ENCODE results near the gene APEX1.
A peak's percentile ranks its signal among the peaks of the same experiment; 100 is the strongest.

The APEX1 gene

DNA sequence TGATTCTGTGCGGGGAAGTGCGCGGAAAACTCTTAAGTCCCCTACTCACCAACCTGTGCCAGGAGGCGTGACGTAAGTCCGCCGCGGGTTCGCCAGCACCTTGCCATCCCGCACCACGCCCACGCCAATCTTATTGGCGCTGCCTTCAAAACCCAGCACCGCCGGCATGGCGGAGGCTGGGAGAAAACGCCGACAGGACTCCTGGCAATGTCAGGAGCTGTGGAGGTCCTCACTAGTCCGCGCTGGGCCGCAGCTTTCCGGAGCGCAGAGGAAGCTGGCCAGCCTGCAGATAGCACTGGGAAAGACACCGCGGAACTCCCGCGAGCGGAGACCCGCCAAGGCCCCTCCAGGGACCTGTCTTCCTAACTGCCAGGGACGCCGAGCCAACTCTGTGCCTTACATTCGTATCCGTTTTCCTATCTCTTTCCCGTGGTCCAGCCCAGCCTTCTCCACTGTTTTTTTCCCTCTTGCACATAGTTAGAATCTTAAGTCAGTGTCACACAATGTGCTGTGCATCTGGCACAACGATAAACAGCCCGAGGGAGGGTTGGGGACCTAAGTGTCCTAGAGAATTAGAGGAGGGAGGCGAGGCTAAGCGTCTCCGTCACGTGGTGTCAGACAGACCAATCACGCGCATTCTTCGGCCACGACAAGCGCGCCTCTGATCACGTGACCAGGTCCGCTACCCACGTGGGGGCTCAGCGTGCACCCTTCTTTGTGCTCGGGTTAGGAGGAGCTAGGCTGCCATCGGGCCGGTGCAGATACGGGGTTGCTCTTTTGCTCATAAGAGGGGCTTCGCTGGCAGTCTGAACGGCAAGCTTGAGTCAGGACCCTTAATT is at the start of gene APEX1, which contains the start of gene OSGEP:
Gene APEX1, plus strand, starts transcription at position 711 of the 839 bp plus-strand sequence. CDS start 420 bp downstream, outside the sequence.
Gene OSGEP, minus strand, starts transcription at position 297 of the 839 bp plus-strand sequence. Its CDS starts 129 bp downstream, at position 168.
- H3K27ac ChIP-seq: peak within 1 kb of the TSS; percentile 98
- ChIA-PET POLR2A (ENCODE audit: low non-redundant PET) (interaction anchor here (1.1 to 2.2 kb wide), 3 partner anchors 15 to 111 kb away, joined by 3 to 9 read pairs (median 5); partner anchors contain the start of genes PARP2, PNP and TEP1), CTCF (interaction anchor here (0.6 to 1.3 kb wide), 2 partner anchors 168 to 517 kb away, joined by 4 read pairs; no protein-coding TSS in a partner anchor)
- TF ChIP-seq CTCF (conservative IDR thresholded peaks at IDR 0.05; ENCODE audit: low read depth): no peak
- peak; percentile 99 for DNase-seq (ENCODE audit: low spot score)

GRCh38 chr14:20409226-20409625 is 45.8 kb upstream of the APEX1 start:
- DNase-seq (ENCODE audit: low spot score): no peak
- no peak overlapping the region for H3K27ac ChIP-seq
- no peak for TF ChIP-seq CTCF (conservative IDR thresholded peaks at IDR 0.05; ENCODE audit: low read depth)
- ChIA-PET POLR2A (ENCODE audit: low non-redundant PET) (no interaction called here), CTCF (no interaction called here)

DNA sequence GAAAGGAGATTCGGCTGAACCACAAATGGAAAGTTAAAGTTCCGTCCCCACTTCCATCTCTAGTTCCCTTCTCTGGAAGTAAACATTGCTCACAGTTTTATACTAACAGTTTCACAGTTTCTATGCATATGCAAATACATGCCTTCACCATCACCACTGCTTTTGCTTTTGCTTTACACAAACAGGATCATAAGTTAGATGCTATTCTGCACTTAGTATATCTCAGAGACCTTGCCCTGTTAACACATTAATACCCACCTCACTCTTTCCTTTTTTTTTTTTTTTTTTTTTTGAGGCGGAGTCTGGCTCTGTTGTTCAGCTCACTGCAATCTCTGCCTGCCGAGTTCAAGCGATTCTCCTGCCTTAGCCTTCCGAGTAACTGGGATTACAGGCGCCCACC is 42.6 kb upstream of the APEX1 start:
- TF ChIP-seq CTCF (conservative IDR thresholded peaks at IDR 0.05; ENCODE audit: low read depth): no peak
- CTCF ChIA-PET: interaction anchor here (0.6 kb wide), 1 partner anchor 9 kb away, joined by 7 read pairs; no protein-coding TSS in a partner anchor
- POLR2A ChIA-PET (ENCODE audit: low non-redundant PET): interaction anchor here (1.3 to 1.8 kb wide), 3 partner anchors 11 to 49 kb away, joined by 3 to 9 read pairs (median 6); partner anchors contain the start of genes APEX1, OSGEP and PIP4P1
- DNase-seq (ENCODE audit: low spot score): no peak
- peak overlapping the region; percentile 96 for H3K27ac ChIP-seq

GRCh38 chr14:20412876-20413743 is 41.9 kb upstream of the APEX1 start, which contains the start of gene TEP1:
TEP1 (minus strand) TSS chr14:20413501; CDS start chr14:20408439, 5,062 bp downstream.
- H3K27ac ChIP-seq: peak within 1 kb of the TSS; percentile 96
- CTCF ChIA-PET: interaction anchor here (1.0 to 1.1 kb wide), 2 partner anchors 193 to 196 kb away, joined by 3 read pairs; no protein-coding TSS in a partner anchor
- POLR2A ChIA-PET (ENCODE audit: low non-redundant PET): interaction anchor here (0.9 to 1.8 kb wide), 4 partner anchors 12 to 269 kb away, joined by 3 to 9 read pairs (median 5); partner anchors contain the start of genes APEX1, OSGEP and PIP4P1
- no peak for TF ChIP-seq CTCF (conservative IDR thresholded peaks at IDR 0.05; ENCODE audit: low read depth)
- peak; percentile 82 for DNase-seq (ENCODE audit: low spot score)

- TF ChIP-seq CTCF (conservative IDR thresholded peaks at IDR 0.05; ENCODE audit: low read depth): no peak
These were observed 41.3 kb upstream of the APEX1 start for GRCh38 chr14:20413744-20414082.

More at GRCh38 chr14:20413744-20414082, 41.3 kb upstream of the APEX1 start:
- ChIA-PET CTCF (interaction anchor here (1.0 to 1.1 kb wide), 2 partner anchors 193 to 195 kb away, joined by 3 read pairs; no protein-coding TSS in a partner anchor), POLR2A (ENCODE audit: low non-redundant PET) (interaction anchor here (0.9 to 1.8 kb wide), 3 partner anchors 12 to 269 kb away, joined by 3 to 9 read pairs (median 4); partner anchors contain the start of genes APEX1 and OSGEP)
- H3K27ac ChIP-seq: peak overlapping the region; percentile 96
- peak; percentile 9 for DNase-seq (ENCODE audit: low spot score)
